NCI-H1694 treated with DMSO at 0.1 percent for 48 hours (cell line): ENCODE results near the gene TMEM225B.
"Not testable (repeated sequence)": the region's sequence is repeated elsewhere in the genome, so short reads cannot be mapped to it uniquely, and the experiment has no call there.

Experiments used
- DNase-seq: peaks from one replicate; lab custom pipeline; 2025; lab: John Stamatoyannopoulos, UW

TMEM225B gene

DNA sequence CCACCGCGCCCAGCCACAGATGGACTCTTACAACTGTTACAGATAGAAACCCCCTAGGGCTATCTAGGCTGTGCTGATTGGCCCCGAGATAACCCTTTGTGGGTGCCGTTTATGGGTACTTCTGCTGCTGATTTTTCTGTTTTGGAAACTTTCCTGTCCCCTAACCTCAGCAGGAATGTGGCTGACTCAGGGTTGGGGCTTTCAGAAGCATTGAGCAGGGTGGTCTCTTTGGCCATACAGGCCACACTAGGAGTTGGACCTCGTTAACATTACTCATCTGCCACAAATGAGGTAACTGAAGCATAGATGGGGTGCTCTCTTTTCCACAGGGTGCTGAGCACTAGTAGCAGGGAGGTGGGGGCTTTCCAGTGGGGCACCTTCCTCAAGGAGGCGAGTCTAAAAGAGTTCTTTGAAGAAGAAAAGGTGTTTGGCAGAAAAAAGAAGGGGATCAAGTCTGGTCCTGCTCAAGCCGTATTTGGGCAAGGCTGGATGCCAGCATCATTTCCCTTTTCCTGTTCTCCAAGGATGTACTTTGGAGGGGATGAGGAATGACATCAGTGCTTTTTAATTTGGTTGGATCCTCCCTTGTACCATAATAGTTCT is 25.1 kb downstream of the TMEM225B start:
- no peak for DNase-seq

DNA sequence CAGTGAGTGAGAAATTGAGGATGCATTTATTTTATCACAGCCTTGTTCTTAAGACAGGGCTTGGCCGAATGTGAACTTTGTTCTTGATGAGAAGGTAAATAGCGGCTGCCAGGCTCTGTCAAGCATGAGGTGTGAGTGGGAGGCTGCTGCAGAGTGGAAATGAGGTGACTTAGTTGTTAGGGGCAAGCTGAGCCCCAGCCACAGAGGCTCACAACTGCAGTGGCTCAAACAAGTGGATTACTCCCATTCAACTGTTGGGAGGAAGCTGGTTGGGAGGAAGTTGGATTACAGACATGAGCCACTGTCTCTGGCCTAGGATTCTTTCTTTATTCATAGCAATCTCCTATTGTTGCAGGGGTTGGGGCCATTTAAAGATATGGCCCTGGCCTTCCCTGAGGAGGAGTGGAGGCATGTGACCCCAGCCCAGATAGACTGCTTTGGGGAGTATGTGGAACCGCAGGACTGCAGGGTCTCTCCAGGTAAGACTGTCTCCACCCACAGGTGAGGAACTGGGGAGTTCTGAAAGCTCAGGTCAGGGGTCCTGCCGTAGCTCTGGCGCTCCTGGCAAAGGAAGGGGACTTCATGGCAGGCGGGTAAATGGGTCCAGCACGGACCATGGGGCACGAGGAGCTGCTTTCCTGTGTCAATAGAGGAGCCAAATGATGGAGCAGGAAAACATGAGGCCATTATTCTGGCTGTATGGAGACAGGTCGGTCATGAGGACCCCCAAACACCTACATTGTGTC is 25.8 kb downstream of the TMEM225B start:
- no peak for DNase-seq

DNA sequence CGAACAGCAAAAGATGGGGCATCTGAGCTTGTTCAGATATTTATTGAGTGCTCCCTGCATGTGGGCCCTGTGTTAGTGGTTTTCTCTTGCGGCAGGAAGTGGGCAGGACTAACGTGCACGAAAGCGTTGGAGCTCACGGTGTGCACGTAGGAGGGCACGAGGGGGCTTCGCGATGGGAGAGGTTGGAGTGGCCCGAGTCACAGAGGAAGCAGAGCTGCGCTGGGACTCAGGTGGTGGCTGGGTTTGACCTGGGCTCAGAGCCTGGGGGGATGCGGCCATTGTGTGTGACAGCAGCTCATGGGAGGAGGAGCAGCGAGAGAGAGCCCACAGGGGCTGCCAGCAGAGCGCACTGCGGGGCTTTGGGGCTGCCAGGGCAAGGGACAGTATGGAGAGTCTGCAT is 26.4 kb downstream of the TMEM225B start:
- DNase-seq = no peak

DNA sequence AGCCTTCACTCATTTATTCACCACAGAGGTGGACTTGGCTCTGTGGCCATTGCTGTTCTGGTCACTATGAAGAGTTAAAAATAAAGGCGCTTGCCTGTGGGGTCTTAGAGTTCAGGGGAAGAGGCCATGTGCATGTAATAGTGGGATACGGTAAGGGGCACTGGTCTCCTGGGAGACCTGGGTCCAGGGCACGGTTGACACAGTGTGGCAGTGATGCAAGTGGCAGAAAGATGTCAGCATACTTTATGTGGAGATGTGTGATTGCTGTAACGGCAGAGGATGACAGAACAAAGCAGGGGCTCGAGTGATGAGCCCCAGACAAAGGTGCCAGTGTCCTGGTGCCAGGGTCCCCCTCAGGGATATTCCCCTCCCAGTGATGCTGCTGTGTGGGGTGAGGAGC is 27.3 kb downstream of the TMEM225B start:
- no peak for DNase-seq

DNA sequence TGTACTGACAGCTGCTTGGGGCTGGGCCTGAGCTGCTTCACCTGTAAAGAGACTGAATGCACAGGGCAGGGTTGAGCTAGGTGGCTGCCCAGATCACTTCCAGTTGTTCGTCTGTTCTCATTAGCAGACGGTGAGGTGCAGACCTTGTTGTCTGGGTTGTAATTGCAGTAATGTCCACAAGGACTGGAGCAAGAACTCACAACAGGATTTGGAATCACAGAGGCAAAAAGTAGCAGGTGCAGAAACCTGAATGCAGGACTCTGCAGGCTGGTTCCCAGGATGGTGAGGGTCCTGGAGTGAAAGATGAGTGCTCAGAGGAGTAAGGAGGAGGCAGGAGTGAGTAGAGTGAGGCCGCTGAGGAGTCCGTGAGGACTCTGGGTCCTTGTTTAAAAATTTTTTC is 27.9 kb downstream of the TMEM225B start:
- no peak for DNase-seq

DNA sequence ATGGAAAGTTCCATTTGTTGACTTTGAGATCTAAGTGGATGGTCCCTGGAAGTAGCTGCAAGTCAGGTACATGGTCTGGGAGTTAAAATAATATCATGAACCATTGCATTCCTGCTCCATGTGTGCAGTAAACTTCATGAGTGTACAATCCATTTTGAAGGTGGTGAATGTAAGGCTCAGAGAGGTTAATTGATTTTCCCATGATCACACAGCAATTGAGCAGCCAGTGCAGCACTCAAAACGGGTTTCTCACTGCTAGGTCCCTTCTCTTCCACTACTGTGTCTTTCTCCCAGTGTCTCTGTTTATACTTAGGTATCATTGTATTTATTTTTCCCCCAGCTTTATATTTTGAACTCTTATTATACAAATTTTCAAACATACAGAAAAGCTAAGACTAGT is 28.6 kb downstream of the TMEM225B start:
- no peak for DNase-seq

DNA sequence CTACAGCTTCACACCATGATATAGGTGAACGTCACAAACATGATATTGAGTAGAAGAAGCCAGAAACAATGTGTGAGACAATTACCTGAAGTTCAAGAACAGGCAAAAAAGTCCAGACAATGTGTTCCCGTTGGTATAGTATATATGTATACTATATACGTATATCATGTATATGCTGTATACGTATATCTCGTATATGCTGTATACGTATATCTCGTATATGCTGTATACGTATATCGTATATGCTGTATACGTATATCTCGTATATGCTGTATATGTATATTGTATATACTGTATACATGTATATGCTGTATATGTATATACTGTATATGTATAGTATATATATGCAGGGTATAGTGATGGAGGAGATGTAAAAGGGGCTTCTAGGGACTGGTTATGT is 29.4 kb downstream of the TMEM225B start:
- DNase-seq = no peak

DNA sequence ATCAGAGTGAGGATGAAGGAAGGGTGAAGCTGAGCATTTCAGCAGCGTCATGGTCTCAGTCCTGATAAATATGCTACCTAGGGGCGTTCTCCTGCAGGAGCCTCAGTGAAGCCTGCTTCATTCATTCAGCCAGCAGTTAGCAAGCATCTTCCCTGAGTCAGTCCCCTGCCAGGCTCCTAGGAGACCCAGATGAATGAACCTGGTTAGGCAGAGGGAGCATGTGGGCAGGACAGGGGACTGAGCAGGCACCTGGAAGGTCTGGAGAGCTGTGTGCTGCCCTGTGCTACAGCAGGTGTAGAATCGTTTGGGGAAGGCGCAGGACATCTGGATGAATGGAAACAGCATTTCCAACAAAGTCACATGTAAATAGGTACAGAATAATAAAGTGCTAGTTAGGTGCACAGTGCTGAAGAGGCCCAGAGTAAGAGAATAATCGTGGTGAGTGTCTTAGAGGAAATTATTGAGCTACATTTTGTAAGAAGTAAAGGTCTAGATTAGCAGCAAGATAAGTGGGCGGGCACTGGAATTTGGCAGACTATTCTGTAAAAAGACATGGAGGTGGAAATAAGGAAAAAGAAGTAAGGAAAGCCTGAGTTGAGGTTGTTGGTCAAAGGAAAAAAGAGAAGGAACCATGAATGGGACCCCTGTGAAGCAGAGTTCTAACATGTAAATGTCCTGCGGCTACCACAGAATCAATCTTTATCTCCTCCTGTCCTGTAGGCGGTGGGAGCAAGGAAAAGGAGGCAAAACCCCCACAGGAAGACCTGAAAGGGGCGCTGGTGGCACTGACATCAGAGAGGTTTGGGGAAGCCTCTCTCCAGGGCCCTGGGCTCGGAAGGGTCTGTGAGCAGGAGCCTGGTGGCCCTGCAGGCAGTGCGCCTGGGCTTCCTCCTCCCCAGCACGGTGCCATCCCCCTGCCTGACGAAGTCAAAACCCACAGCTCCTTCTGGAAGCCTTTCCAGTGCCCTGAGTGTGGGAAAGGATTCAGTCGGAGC is 30.7 kb downstream of the TMEM225B start:
- no peak for DNase-seq

DNA sequence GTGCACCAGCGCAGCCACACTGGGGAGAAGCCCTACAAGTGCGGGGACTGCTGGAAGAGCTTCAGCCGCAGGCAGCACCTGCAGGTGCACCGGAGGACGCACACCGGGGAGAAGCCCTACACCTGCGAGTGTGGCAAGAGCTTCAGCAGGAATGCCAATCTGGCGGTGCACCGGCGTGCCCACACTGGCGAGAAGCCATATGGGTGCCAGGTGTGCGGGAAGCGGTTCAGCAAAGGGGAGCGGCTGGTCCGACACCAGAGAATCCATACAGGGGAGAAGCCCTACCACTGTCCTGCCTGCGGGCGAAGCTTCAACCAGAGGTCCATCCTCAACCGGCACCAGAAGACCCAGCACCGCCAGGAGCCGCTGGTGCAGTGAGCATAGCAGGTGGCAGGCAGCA is 31.6 kb downstream of the TMEM225B start:
- DNase-seq = no peak

DNA sequence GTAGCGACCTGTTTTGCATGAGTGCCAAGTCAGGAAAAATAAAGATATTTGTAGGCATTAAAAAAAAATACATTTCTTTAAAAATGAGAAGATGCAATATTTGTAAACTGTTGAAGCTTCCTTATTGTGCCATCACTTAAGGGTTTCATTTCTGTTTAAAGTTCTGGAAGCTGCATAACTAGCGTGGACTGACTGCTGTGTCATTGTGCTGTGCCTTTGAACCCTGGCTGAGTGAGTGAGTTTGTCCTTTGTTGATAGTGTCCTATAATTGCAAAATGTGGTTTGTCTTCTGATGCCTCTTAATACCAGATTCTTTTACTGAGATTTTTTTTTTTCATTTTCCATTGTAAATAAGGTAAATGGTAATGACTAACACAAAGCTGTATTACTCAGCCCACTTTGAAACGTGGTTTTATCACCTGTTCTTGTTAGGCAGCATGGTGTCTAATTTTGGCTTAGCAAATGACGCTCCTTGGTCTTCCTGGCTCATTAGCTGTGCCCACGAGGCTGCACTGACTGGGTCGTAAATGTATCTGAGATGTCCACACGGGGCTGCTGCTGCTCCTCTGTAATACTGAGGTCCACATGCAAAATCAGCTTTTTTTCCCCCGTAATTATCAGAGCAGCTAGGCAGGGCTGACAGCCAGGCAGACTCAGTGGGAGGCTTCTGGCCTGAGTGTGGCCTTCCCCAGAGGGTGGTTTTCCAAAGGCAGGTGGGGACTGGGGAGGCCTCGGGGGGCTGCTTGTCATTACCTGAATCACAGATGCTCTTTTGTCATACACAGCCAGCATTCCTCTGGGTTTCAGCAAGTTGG is 33.4 kb downstream of the TMEM225B start:
- DNase-seq = no peak

DNA sequence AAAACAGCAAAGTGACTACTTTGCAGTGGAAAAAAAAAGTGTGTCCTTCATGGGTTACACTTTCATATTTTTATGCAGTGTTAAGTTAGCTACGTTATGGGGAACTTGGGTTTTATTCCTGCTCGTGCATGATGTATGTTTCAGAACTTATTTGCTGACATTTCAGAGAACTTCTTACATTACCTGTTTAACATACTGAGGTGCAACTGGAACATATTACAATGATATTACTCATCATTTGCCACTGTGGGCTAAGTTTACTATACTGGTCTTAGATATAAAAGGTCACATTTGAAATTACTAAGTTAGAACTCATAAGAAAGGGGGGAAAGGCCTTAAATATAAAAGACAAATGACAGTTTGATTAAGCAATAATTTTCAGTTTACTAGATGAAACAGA is 39.3 kb downstream of the TMEM225B start:
- DNase-seq = not testable (repeated sequence)

DNA sequence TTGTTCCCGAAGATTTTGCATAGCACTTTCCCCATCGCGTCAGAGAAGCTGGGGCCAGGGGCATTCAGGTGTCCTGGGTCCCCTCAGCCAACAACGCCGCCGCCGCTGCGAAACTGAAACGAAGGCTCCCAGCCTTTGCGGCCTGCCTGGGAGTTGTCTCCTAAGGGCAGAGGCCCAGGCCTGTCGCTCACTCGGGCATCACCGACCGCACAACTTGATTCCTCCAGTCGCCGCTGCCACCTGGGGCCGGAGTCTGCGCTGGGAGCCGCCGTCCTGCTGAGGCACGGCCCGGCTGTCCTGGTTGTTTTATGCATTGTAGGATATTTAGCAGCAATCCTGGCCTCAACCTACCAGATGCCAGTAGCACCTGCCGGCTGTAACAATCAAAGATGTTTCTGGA is 40.7 kb downstream of the TMEM225B start:
- no peak for DNase-seq

DNA sequence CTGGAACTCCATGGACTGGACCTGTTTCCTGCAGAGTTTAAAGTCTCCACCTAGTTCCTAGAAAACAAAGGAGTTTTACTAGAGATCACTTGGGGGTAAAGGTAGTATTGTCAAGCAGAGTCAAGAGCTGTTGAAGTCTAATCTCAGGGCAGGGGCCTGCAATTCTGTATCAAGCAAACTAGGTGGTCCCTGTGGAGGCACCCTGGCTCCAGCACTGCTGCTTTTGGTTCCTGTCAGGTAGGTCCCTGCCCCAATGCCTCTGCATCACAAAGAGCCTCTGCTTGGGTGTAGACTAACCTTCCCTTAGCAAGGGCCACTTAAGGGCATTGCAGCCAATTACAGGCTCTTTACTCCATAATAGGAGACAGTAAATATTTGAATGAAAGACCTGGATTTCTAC is 41.2 kb downstream of the TMEM225B start:
- DNase-seq = no peak

DNA sequence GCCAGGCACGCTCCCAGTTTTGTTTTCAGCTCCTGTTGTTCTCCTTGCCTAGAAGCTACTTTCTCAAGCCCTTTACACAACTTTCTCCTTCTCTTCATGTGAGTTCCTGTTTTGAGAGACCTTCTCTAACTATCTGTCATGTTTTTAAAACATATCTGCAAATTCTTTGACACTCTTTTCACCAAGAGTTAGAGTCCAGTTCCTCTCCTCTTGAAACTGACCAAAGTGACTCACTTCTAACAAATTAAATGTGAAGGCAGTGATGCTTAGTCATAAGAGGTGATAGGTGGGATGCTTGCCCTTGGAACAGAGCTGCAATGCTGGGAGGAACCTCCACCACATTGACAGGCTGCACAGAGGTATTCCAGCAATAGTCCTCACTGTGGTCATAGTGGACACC is 44.0 kb downstream of the TMEM225B start:
- DNase-seq = no peak

DNA sequence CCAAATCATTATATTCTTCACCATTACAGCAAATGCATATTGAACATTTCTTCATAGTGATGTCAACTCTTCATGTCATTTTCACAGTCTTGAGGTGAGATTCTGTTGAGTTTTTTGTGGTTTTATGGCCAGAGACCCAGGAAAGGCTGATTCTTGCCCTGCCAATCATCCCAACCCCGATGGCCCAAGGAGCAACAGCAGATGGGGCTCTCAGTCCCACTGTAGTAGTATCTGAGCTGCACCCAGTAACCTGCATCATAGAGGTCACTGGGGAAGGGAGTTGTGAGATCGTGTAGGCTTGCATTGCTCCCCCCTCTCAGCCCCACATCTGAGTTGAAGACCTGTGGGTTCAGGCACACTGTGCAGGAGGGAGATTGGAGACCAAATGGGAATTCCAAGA is 45.4 kb downstream of the TMEM225B start:
- no peak for DNase-seq

DNA sequence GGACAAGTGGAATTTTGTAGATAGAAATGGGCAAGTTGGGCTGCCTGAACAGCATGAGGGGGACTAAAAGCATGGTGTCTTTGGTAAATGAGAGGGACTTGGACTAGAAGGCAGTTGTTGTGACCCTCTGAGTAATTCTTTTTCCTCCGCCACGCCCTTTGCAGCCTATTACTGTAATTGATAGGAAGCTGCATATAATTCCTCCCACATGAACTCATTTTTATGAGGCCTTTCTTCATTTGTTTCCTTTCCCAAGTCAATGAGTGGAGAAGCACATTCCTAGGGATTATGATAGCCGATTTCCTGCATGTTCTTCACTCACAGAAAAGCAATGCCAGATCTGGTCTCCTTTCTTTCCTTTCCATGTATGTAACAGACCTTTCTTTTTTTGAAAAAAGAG is 46.4 kb downstream of the TMEM225B start:
- no peak for DNase-seq

DNA sequence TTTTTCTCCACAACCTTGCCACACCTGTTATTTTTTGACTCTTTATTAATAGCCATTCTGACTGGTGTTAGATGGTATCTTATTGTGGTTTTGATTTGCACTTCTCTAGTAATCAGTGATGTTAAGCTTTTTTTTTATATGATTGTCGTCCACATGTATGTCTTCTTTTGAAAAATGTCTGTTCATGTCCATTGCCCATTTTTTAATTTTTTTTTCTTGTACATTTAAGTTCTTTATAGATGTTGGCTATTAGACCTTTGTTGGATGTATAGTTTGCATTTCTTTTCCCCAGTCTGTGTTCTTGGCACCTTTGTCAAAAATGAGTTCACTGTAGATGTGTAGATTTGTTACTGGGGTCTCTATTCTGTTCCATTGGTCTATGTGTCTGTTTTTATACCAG is 47.5 kb downstream of the TMEM225B start:
- DNase-seq = no peak

DNA sequence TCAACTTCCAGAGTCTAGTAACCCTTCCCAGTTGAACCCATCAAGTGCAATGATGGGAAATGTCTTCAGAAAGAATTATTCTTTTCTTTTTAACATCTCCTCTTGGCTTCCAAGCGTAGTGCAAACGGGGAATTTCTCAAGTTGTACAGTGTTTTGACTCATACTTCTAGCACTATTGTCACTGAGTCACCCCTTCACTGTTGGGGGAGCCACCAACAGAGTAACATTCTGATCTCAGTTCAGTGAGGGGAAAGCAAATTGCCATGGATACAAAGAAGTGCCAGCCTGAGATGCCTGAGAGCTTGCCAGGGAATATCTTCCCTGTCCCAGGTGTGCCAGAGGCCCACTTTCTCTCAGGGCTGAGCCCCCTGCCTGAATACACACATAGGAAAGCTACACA is 50.8 kb downstream of the TMEM225B start:
- DNase-seq = no peak

DNA sequence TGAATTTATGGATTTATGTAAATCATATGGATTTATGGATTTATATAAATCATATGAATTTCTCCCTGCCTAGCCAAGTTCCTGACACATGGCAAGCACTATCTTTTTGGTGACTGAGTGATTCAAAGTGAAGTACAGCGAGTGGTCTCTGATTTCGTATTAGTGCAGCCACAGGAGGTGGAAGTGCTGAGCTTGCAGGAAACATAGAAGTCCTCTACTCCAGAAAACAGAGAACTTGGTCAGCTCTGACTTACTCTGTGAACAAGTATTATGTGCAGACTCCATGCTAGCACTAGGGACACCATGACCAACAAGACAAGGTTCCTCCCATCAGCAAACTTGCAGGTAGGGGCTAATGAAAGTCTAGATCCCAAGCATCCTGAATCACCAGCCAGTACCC is 53.2 kb downstream of the TMEM225B start:
- DNase-seq = no peak

DNA sequence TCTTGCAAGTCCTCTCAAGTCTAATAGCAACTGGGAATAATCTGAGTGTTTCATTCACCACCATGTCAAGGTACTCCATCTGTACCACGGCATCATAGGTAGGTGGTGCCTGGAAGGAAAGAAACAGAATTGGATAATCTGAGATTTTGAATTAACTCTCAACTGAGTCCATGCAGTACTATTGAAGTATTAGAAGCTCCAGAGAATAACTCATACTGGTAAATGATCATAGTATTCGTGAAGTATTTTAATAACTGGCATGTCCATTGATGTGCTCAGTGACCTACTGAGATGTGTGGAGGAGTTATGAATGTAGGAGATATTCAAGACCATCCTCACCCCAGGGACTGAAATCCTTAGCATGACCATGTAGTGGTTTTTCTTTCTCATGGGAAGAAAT is 54.6 kb downstream of the TMEM225B start:
- no peak for DNase-seq

DNA sequence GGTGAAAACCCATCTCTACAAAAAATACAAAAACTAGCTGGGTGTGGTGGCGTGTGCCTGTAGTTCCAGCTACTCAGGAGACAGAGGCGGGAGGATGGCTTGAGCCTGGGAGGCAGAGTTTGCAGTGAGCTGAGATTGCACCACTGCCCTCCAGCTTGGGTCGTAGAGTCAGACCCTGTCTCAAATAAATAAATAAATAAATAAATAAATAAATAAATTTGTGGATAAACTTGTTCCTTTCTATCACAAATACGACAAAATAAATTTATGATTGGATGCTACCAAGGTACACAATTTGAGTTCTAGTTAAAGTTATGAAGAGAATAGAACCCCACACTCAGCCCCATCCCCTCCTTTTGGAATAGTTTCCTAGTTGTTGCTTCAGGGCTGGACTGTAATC is 55.2 kb downstream of the TMEM225B start:
- not testable (repeated sequence) for DNase-seq

DNA sequence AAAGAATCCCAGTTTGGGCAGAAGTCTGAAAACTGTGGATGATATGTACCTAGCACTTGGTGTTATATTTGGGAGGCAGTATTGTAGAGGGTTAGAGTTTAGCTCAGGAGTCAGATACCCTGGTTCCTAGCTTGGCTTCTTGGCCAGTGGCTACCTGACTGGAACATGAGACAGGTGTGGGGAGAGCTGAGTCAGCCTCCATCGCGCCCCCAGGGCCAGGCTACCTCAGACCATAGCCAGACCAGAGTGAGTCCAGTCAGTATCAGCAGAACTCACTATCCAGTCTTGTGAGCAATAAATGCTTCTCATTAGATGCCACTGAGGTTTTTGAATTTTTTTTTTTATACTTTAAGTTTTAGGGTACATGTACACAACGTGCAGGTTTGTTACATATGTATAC is 55.7 kb downstream of the TMEM225B start:
- DNase-seq = no peak
